ENCODE data around the gene HDAC8. TPM values are rescaled to one million over a fixed set of nuclear protein-coding genes. Genes with fewer than 3 reads are reported as not detected.

Gene HDAC8
- total RNA-seq, 4 donors from 2014 or later, result 16.3 to 27.0 (median 20.2) TPM

GRCh38 chrX:72351606-72352334 lies 220.9 kb downstream of the HDAC8 start:
- Histone ChIP-seq H3K4me1 (no peaks in the 10 kb centered on the region), H3K36me3 (no peaks in the 10 kb centered on the region), H3K4me3 (no peak overlapping the region), H3K27ac (no peak overlapping the region), H3K9me3 (no peaks in the 10 kb centered on the region), H3K27me3 (no peaks in the 10 kb centered on the region)
- TF ChIP-seq CTCF (IDR thresholded peaks at IDR 0.05) (no peak), POLR2AphosphoS5 (IDR thresholded peaks at IDR 0.05) (no peak), EP300 (IDR thresholded peaks at IDR 0.05) (no peak), POLR2A (IDR thresholded peaks at IDR 0.05) (no peak)
- WGBS, result 49% methylated on average over 8 of the region's 8 CpGs
- peak in 1 of 2 donors; percentile 67 for DNase-seq (ENCODE audit: low spot score in 2 of 2)

- Histone ChIP-seq H3K27me3 (no peaks in the 10 kb centered on the region), H3K9me3 (no peaks in the 10 kb centered on the region), H3K4me1 (no peaks in the 10 kb centered on the region), H3K27ac (no peak overlapping the region), H3K36me3 (no peaks in the 10 kb centered on the region), H3K4me3 (no peak overlapping the region)
- TF ChIP-seq CTCF (IDR thresholded peaks at IDR 0.05) (no peak), POLR2AphosphoS5 (IDR thresholded peaks at IDR 0.05) (no peak), EP300 (IDR thresholded peaks at IDR 0.05) (no peak), POLR2A (IDR thresholded peaks at IDR 0.05) (no peak)
- DNase-seq (ENCODE audit: low spot score in 2 of 2), result no peak
- WGBS, result 70% methylated on average over 3 of the region's 3 CpGs
Measured at GRCh38 chrX:72349190-72349589, 223.5 kb downstream of the HDAC8 start.

- no peak overlapping the region for H3K27ac ChIP-seq
- whole genome bisulfite sequencing, result 82% methylated on average over 5 of the region's 5 CpGs
- no peaks in the 10 kb centered on the region for H3K9me3 ChIP-seq
- DNase-seq (ENCODE audit: low spot score in 2 of 2), result no peak
- H3K36me3 ChIP-seq, result no peaks in the 10 kb centered on the region
- no peaks in the 10 kb centered on the region for H3K4me1 ChIP-seq
- TF ChIP-seq CTCF (IDR thresholded peaks at IDR 0.05) (no peak), EP300 (IDR thresholded peaks at IDR 0.05) (no peak), POLR2AphosphoS5 (IDR thresholded peaks at IDR 0.05) (no peak), POLR2A (IDR thresholded peaks at IDR 0.05) (no peak)
- H3K27me3 ChIP-seq, result no peaks in the 10 kb centered on the region
- no peak overlapping the region for H3K4me3 ChIP-seq
Measured at GRCh38 chrX:72348247-72348979, 224.2 kb downstream of the HDAC8 start.

DNA sequence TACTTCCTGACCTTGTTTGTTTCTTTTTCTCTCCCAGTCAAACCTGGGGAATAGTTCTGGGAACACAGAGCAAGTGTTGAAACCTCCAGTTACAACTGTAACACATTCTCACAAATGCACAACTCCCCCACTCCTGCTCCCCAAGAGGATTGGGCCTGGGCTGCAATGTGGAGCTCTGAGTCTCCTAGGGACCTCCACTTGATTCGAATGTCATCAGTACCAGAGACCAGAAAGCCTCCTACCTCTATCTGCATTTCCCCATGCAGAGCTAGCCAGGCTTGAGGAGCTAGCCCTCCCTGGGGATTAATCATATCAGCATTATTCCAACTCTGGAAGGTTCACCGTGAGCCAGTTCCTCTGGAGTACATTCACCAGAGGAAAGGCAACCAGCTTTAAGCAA lies 225.3 kb downstream of the HDAC8 start:
- H3K4me1 ChIP-seq, result no peaks in the 10 kb centered on the region
- WGBS, result 56% methylated on average over 2 of the region's 2 CpGs
- no peaks in the 10 kb centered on the region for H3K9me3 ChIP-seq
- no peak for TF ChIP-seq EP300 (IDR thresholded peaks at IDR 0.05)
- TF ChIP-seq POLR2A (IDR thresholded peaks at IDR 0.05), result no peak
- no peak for TF ChIP-seq POLR2AphosphoS5 (IDR thresholded peaks at IDR 0.05)
- no peak for TF ChIP-seq CTCF (IDR thresholded peaks at IDR 0.05)
- H3K27ac ChIP-seq, result no peak overlapping the region
- no peaks in the 10 kb centered on the region for H3K36me3 ChIP-seq
- no peak for DNase-seq (ENCODE audit: low spot score in 2 of 2)
- no peaks in the 10 kb centered on the region for H3K27me3 ChIP-seq
- no peak overlapping the region for H3K4me3 ChIP-seq

- Histone ChIP-seq H3K9me3 (no peaks in the 10 kb centered on the region), H3K4me1 (no peaks in the 10 kb centered on the region), H3K27me3 (no peaks in the 10 kb centered on the region), H3K27ac (no peak overlapping the region), H3K36me3 (no peaks in the 10 kb centered on the region), H3K4me3 (no peak overlapping the region)
- DNase-seq (ENCODE audit: low spot score in 2 of 2), result no peak
- no peak for TF ChIP-seq POLR2AphosphoS5 (IDR thresholded peaks at IDR 0.05)
- no peak for TF ChIP-seq POLR2A (IDR thresholded peaks at IDR 0.05)
- TF ChIP-seq EP300 (IDR thresholded peaks at IDR 0.05), result no peak
- TF ChIP-seq CTCF (IDR thresholded peaks at IDR 0.05), result no peak
- WGBS, result 64% methylated on average over 6 of the region's 6 CpGs
Measured at GRCh38 chrX:72346302-72346949, 226.2 kb downstream of the HDAC8 start.

Measured in suprapubic skin (tissue), 4 donors.